ENCODE results near the gene PRR20C.
"Not testable (repeated sequence)": the region's sequence is repeated elsewhere in the genome, so short reads cannot be mapped to it uniquely, and the experiment has no call there.

The PRR20C gene

DNA sequence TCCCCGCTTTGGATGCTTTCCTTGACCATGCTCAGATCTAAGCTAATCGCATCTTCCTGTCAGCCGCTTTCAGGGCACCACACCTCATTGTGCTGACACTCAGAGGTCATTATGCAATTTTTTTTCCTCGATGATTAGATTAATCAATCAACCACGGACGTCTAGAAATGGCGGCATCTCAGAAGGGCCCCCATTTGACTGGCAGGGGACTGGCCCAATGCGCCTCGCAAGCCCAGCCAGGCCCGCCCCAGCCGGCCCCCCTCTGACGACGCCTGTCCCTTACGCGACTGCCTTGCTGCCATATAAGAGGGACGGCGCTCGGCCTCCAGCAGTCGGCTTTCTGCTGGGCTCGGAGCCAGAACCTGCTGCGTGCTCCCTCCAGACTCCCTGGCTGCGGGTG, at the start of gene PRR20C:
TSS of gene PRR20C (plus strand) at position 301 of the 400 bp plus-strand sequence. CDS start 387 bp downstream, outside the sequence.
- in situ Hi-C loops (cut with HindIII; ENCODE audit: low sequenced_read_pairs): not testable (repeated sequence)

DNA sequence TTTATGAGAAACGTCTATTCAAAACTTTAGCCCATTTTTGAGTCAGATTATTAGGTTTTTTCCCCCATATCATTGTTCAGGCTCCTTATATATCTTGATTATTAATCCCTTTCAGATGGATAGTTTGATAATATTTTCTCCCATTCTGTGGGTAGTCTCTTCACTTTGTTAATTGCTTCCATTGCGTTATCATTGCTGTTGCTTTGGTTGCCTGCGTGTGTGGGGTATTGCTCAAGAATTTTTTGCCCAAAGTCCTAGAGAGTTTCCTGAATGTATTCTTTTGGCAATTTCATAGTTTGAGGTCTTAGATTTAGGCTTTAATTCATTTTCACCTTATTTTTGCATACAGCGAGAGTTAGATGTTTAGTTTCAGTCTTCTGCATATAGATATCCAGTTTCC, 38.9 kb upstream of the PRR20C start:
- in situ Hi-C loops (cut with HindIII; ENCODE audit: low sequenced_read_pairs): no loop called here

DNA sequence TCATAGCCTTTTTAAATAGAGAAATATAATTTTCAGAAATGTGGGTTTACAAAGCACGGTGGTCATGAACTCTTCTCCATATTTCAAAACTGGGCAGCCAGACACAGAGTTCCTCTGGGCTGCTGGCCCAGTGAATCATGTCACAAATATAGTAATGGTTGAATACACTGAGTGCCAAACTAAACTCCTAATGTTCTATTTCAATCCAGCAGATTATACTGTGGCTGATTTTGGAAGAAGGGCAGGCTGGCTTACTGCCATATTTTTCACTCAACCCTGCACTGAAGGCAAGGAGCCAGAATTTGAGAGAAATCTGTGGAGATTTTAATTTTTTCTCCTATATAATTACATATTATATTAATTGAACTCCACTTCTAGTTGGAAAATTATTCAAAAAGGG, 30.2 kb upstream of the PRR20C start:
- in situ Hi-C loops (cut with HindIII; ENCODE audit: low sequenced_read_pairs): no loop called here

DNA sequence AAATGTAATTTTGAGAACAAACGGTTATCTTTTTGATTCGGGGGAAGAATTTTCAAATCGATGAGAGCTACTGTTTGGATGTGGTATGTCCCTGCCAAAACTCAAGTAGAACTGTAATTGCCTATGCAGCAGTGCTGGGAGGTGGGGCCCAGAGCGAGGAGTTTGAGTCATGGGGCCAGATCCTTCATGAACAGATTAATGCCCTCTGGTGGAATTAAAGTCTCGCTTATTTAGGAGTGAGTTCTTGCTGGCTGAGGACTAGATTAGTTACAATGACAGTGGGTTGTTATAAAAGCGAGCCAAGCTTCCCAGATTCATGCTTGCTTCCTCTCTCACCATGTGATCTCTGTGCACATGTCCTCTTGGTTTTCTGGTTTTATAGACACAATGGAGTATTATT, 25.0 kb upstream of the PRR20C start:
- in situ Hi-C loops (cut with HindIII; ENCODE audit: low sequenced_read_pairs): no loop called here

DNA sequence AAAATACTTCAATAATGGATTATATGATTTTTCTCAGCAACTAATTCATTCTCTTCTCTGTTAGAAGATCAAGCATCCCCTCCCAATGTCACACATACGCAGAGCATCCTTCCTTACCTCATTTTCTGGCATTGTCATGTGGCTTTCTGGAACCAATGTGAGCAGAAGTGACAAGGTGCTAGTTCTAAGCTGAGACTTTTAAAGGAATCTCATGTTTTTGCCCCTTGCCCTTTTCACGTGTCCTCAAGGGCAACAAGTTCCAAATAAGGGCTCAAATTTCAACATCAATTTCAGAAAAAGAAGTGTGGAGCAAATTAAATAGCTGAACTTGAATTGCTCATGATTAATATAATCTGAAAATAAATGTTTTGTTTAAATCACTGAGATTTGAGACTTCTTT, 17.8 kb upstream of the PRR20C start:
- in situ Hi-C loops (cut with HindIII; ENCODE audit: low sequenced_read_pairs): no loop called here

DNA sequence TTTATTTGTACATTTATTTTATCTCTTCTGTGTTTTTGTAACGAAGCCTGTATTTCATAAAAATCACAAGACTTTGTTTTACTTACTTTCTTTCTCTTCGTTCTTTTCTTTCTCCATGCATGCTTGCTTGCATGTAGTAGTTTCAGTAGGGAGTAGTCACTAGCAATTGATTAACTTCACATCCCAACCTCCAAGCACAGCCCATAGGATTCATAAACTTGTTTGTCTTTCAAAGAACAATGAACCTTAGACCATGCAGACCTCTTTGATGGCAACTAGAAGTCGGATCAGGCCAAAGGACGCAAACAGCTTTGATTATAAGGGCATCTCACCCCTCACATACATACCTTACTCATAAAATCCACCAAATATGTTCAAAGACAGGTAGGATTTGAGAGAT, 16.3 kb upstream of the PRR20C start:
- in situ Hi-C loops (cut with HindIII; ENCODE audit: low sequenced_read_pairs): no loop called here

DNA sequence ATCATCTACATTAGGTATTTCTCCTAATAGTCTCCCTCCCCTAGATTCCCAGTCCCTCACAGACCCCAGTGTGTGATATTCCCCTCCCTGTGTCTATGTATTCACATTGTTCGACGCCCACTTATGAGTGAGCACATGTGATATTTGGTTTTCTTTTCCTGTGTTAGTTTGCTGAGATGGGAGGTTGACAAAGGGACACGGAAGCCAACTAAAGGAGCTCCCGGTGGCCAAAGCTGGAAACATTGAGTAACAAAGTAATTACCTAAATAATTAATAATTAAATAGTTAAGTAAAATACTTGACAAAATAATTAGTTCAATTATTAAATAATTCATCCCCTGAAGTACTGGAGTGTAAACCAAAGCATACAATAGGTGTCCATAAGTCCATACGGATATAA, 14.9 kb upstream of the PRR20C start:
- in situ Hi-C loops (cut with HindIII; ENCODE audit: low sequenced_read_pairs): no loop called here

DNA sequence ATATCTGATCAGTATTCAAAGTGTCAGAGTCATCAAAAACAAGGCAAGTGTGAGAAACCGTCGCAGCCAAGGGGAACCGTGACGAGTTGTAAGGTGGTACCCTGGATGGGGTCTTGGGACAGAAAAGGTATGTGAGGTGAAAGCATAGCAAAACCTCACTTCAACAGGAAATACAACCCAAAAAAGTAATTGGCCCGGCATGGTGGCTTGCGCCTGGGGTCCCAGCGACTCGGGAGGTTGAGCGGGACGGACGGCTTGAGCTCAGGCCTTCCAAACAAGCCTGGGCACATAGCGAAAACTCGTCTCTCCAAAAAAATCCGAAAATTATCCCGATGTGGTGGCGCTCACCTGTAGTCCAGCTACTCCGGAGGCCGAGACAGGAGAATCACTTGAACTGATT, 14.1 kb upstream of the PRR20C start:
- in situ Hi-C loops (cut with HindIII; ENCODE audit: low sequenced_read_pairs): not testable (repeated sequence)

DNA sequence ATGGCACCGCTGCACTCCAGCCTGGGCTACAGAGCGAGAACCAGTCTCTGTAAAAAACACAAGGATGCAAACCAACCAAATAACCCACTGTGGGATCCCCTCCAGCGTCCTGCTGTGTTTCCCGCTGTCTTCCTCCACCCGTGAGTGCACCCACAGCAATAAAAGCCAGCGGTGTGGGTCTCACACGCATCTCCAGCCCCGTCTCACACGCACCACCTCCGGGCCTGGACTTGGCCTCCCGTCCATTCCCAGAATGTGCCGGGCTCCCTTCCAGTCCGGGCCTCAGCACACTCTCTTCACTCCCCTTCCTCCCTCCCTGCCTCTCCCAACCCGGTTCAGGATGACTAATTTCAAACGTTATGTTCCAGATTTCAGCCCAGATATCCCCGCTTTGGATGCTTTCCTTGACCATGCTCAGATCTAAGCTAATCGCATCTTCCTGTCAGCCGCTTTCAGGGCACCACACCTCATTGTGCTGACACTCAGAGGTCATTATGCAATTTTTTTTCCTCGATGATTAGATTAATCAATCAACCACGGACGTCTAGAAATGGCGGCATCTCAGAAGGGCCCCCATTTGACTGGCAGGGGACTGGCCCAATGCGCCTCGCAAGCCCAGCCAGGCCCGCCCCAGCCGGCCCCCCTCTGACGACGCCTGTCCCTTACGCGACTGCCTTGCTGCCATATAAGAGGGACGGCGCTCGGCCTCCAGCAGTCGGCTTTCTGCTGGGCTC, 13.5 kb upstream of the PRR20C start, which contains the start of gene PRR20A:
TSS of gene PRR20A (plus strand) at position 684 of the 734 bp plus-strand sequence. CDS start 387 bp downstream, outside the sequence.
- in situ Hi-C loops (cut with HindIII; ENCODE audit: low sequenced_read_pairs): not testable (repeated sequence)

DNA sequence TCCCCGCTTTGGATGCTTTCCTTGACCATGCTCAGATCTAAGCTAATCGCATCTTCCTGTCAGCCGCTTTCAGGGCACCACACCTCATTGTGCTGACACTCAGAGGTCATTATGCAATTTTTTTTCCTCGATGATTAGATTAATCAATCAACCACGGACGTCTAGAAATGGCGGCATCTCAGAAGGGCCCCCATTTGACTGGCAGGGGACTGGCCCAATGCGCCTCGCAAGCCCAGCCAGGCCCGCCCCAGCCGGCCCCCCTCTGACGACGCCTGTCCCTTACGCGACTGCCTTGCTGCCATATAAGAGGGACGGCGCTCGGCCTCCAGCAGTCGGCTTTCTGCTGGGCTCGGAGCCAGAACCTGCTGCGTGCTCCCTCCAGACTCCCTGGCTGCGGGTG, 6.7 kb upstream of the PRR20C start, which contains the start of gene PRR20B:
TSS of gene PRR20B (plus strand) at position 301 of the 400 bp plus-strand sequence. CDS start 387 bp downstream, outside the sequence.
- in situ Hi-C loops (cut with HindIII; ENCODE audit: low sequenced_read_pairs): not testable (repeated sequence)

DNA sequence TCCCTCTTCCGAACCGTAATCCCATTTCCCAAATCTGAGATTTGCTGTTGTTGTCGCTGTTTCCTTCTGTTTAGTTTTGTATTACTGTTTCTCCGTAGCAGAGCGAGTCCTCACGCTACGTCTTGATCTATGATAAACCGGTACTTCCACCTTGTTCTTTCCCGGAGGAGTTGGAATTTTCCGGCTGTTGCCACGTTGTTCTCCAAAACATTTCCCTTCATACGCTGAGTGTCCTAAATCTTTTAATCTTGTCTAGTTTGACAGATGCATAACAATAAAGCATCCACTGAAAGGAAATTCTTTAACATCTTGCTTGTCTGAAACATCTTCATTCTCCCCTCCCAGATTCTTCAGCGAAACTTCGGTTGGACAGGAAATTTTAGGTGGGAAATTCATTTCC, 5.8 kb upstream of the PRR20C start:
- in situ Hi-C loops (cut with HindIII; ENCODE audit: low sequenced_read_pairs): not testable (repeated sequence)

DNA sequence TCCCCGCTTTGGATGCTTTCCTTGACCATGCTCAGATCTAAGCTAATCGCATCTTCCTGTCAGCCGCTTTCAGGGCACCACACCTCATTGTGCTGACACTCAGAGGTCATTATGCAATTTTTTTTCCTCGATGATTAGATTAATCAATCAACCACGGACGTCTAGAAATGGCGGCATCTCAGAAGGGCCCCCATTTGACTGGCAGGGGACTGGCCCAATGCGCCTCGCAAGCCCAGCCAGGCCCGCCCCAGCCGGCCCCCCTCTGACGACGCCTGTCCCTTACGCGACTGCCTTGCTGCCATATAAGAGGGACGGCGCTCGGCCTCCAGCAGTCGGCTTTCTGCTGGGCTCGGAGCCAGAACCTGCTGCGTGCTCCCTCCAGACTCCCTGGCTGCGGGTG, 6.5 kb downstream of the PRR20C start, which contains the start of gene PRR20D:
TSS of gene PRR20D (plus strand) at position 301 of the 400 bp plus-strand sequence. CDS start 387 bp downstream, outside the sequence.
- in situ Hi-C loops (cut with HindIII; ENCODE audit: low sequenced_read_pairs): not testable (repeated sequence)

DNA sequence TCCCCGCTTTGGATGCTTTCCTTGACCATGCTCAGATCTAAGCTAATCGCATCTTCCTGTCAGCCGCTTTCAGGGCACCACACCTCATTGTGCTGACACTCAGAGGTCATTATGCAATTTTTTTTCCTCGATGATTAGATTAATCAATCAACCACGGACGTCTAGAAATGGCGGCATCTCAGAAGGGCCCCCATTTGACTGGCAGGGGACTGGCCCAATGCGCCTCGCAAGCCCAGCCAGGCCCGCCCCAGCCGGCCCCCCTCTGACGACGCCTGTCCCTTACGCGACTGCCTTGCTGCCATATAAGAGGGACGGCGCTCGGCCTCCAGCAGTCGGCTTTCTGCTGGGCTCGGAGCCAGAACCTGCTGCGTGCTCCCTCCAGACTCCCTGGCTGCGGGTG, 13.0 kb downstream of the PRR20C start, which contains the start of gene PRR20E:
TSS of gene PRR20E (plus strand) at position 301 of the 400 bp plus-strand sequence. CDS start 387 bp downstream, outside the sequence.
- in situ Hi-C loops (cut with HindIII; ENCODE audit: low sequenced_read_pairs): not testable (repeated sequence)

DNA sequence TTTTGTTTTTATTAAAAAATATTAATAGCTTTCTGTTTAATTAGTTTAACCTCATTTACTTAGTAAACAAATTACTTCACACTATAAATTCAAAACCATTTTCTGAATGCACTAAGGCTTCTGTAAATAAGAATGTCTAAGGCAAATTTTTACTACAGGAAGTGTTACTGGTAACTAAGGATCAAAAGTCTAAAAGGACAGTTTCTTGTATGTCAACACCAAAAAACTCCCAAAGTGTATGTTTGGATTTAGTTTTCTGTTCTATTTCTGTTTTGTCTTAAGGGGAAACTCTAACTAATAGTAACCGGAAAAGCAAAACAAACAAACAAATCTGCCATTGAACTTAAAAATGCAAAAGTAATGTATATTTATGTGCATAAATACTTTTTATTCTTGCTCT, 37.8 kb downstream of the PRR20C start:
- in situ Hi-C loops (cut with HindIII; ENCODE audit: low sequenced_read_pairs): no loop called here

All from DLD1 (cell line).